Astrocyte (in vitro differentiated cells and primary cell): ENCODE results near the gene FZR1.

ENCODE experiments used
- EZH2 ChIP-seq: IDR thresholded peaks from 2 replicates; pipeline ENCODE4 v1.6.1; 2012; ENCODE audit warnings: mild to moderate bottlenecking, low read length, inconsistent platforms; ENCODE audit not compliant: insufficient read depth
- TF ChIP-seq, protein P1 (sequence below): IDR thresholded peaks from 2 replicates; pipeline ENCODE4 v1.5.1; 2011; ENCODE audit warnings: low read depth, mild to moderate bottlenecking, inconsistent platforms, low read length, moderate library complexity; ENCODE audit not compliant: insufficient read depth

DNA sequence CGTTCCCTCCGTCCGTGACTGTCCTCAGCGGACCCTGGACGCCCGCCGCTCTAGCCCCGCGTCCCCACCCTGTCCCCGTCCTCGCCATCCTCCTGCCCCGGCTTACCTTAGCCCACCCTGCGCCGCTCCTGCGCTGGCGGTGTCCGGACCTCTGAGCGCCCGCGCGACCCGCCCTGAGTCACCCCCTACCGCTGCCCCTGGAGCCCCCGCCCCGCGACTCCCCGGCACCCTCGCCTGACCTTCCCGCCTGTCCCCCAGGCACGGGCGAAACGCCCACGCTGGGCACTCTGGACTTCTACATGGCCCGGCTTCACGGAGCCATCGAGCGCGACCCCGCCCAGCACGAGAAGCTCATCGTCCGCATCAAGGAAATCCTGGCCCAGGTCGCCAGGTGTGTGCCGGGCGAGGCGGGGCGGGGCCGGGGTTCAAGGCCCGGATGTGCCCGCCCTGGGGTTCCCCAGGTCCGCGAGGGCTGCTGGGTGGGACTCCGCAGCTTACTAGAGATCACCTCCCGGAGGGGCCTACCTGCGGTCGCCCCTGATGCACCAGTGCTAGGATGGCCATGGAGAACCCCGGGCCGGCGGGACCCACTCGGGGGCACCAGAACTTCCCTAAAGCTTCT, 71.7 kb downstream of the FZR1 start:
- TF ChIP-seq, protein P1, sequence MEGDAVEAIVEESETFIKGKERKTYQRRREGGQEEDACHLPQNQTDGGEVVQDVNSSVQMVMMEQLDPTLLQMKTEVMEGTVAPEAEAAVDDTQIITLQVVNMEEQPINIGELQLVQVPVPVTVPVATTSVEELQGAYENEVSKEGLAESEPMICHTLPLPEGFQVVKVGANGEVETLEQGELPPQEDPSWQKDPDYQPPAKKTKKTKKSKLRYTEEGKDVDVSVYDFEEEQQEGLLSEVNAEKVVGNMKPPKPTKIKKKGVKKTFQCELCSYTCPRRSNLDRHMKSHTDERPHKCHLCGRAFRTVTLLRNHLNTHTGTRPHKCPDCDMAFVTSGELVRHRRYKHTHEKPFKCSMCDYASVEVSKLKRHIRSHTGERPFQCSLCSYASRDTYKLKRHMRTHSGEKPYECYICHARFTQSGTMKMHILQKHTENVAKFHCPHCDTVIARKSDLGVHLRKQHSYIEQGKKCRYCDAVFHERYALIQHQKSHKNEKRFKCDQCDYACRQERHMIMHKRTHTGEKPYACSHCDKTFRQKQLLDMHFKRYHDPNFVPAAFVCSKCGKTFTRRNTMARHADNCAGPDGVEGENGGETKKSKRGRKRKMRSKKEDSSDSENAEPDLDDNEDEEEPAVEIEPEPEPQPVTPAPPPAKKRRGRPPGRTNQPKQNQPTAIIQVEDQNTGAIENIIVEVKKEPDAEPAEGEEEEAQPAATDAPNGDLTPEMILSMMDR: no peak
- no peak for TF ChIP-seq EZH2
